Mesendoderm (in vitro differentiated cells): Measurements from ENCODE around the gene RIC1.

Source experiments
- DNase-seq: peaks from one replicate; pipeline ENCODE4 v3.0.0; 2013
- H2AK5ac ChIP-seq: 2 replicates; pipeline ENCODE4 v1.6.1; 2013; ENCODE audit warnings: low read length, inconsistent platforms
- H2BK120ac ChIP-seq: 2 replicates; pipeline ENCODE4 v1.6.1; 2013; ENCODE audit warnings: low read depth, mild to moderate bottlenecking, low read length, moderate library complexity, mixed read lengths
- H2BK15ac ChIP-seq: replicated peaks from 2 replicates; pipeline ENCODE4 v1.6.1; 2013; ENCODE audit warnings: low read depth, mild to moderate bottlenecking, moderate library complexity
- H2BK5ac ChIP-seq: 2 replicates; pipeline ENCODE4 v1.6.1; 2013; ENCODE audit warnings: low read length, inconsistent platforms
- H3K18ac ChIP-seq: 2 replicates; pipeline ENCODE4 v1.6.1; 2013; ENCODE audit warnings: mild to moderate bottlenecking, low read length, mixed read lengths
- H3K23ac ChIP-seq: one replicate; pipeline ENCODE4 v1.6.1; 2013; ENCODE audit warnings: low read length
- H3K27ac ChIP-seq: 2 replicates; pipeline ENCODE4 v1.5.1; 2013; ENCODE audit warnings: low read depth, mild to moderate bottlenecking, inconsistent platforms, low read length, moderate library complexity
- H3K27me3 ChIP-seq: 2 replicates; pipeline ENCODE4 v1.6.1; 2013; ENCODE audit warnings: low read length, control low read depth, mild to moderate bottlenecking, inconsistent platforms; ENCODE audit not compliant: insufficient read depth, poor library complexity
- H3K36me3 ChIP-seq: 2 replicates; pipeline ENCODE4 v1.6.1; 2013; ENCODE audit warnings: low read length, inconsistent platforms; ENCODE audit not compliant: control insufficient read depth, insufficient read depth
- H3K4ac ChIP-seq: one replicate; pipeline ENCODE4 v1.6.1; 2013; ENCODE audit warnings: low read depth, mild to moderate bottlenecking, low read length, moderate library complexity
- H3K4me1 ChIP-seq: 2 replicates; pipeline ENCODE4 v1.6.1; 2013; ENCODE audit warnings: low read depth, low read length, inconsistent platforms; ENCODE audit not compliant: control insufficient read depth
- H3K4me2 ChIP-seq: 2 replicates; pipeline ENCODE4 v1.6.1; 2013; ENCODE audit warnings: low read length
- H3K4me3 ChIP-seq: 2 replicates; pipeline ENCODE4 v1.5.1; 2013; ENCODE audit warnings: mild to moderate bottlenecking, low read length
- H3K56ac ChIP-seq: one replicate; pipeline ENCODE4 v1.6.1; 2013; ENCODE audit warnings: low read length
- H3K79me1 ChIP-seq: 2 replicates; pipeline ENCODE4 v1.6.1; 2013; ENCODE audit warnings: low read length, inconsistent platforms
- H3K79me2 ChIP-seq: 2 replicates; pipeline ENCODE4 v1.6.1; 2013; ENCODE audit warnings: mild to moderate bottlenecking, low read length; ENCODE audit not compliant: control insufficient read depth, insufficient read depth
- H3K9ac ChIP-seq: 2 replicates; pipeline ENCODE4 v1.6.1; 2013; ENCODE audit warnings: low read length, inconsistent platforms
- H4K5ac ChIP-seq: one replicate; pipeline ENCODE4 v1.6.1; 2013; ENCODE audit warnings: low read length
- H4K8ac ChIP-seq: one replicate; pipeline ENCODE4 v1.6.1; 2013; ENCODE audit warnings: low read depth, mild to moderate bottlenecking, control low read depth, low read length, moderate library complexity
- WGBS: extraction: QIAGEN DNeasy Blood & Tissue Kit; methylation state at CpG from one replicate; pipeline ENCODE4 v1.1.7; 2013; ENCODE audit warnings: low lambda C conversion rate, missing lambda C conversion rate; ENCODE audit not compliant: insufficient coverage; ENCODE audit errors: extremely low coverage; 5-methylcytosine and 5-hydroxymethylcytosine counted together

Gene RIC1

GRCh38 chr9:5735072-5735471 is 106.2 kb downstream of the RIC1 start:
- Histone ChIP-seq H3K9ac (no peak overlapping the region), H3K4me1 (no peaks in the 10 kb centered on the region), H3K23ac (no peak overlapping the region), H3K4me2 (no peak overlapping the region), H3K79me1 (no peaks in the 10 kb centered on the region), H3K27ac (no peak overlapping the region), H3K36me3 (no peaks in the 10 kb centered on the region), H2BK5ac (no peak overlapping the region), H3K4ac (no peak overlapping the region), H2BK120ac (no peak overlapping the region), H3K27me3 (no peaks in the 10 kb centered on the region), H2BK15ac (no peak overlapping the region), H3K56ac (no peak overlapping the region), H4K5ac (no peak overlapping the region), H3K79me2 (no peaks in the 10 kb centered on the region), H3K18ac (no peak overlapping the region), H4K8ac (no peak overlapping the region), H2AK5ac (no peak overlapping the region), H3K4me3 (no peak overlapping the region)
- DNase-seq, result no peak
- no CpG with 5 or more reads among the region's 2 CpGs for WGBS

GRCh38 chr9:5736563-5737346 is 107.8 kb downstream of the RIC1 start:
- WGBS, result no CpG with 5 or more reads among the region's 2 CpGs
- DNase-seq, result no peak
- H3K36me3 ChIP-seq, result no peaks in the 10 kb centered on the region

GRCh38 chr9:5743109-5743508 is 114.2 kb downstream of the RIC1 start:
- Histone ChIP-seq H3K4me2 (no peak overlapping the region), H3K36me3 (no peaks in the 10 kb centered on the region), H3K27ac (no peak overlapping the region), H3K27me3 (no peaks in the 10 kb centered on the region), H3K4ac (no peak overlapping the region), H2BK15ac (no peak overlapping the region), H2AK5ac (no peak overlapping the region), H3K18ac (no peak overlapping the region), H3K56ac (no peak overlapping the region), H3K79me1 (no peaks in the 10 kb centered on the region), H2BK120ac (no peak overlapping the region), H4K8ac (no peak overlapping the region), H3K23ac (no peak overlapping the region), H4K5ac (no peak overlapping the region), H3K4me3 (no peak overlapping the region), H3K9ac (no peak overlapping the region), H3K4me1 (no peaks in the 10 kb centered on the region), H2BK5ac (no peak overlapping the region), H3K79me2 (no peaks in the 10 kb centered on the region)
- DNase-seq, result no peak
- no CpG with 5 or more reads among the region's 3 CpGs for WGBS

More at GRCh38 chr9:5736563-5737346, 107.8 kb downstream of the RIC1 start:
- Histone ChIP-seq H2AK5ac (no peak overlapping the region), H3K79me1 (no peaks in the 10 kb centered on the region), H3K4me2 (no peak overlapping the region), H3K27ac (no peak overlapping the region), H4K5ac (no peak overlapping the region), H3K23ac (no peak overlapping the region), H3K4me3 (no peak overlapping the region), H3K27me3 (no peaks in the 10 kb centered on the region), H3K79me2 (no peaks in the 10 kb centered on the region), H3K56ac (no peak overlapping the region), H3K4me1 (no peaks in the 10 kb centered on the region), H2BK5ac (no peak overlapping the region), H3K4ac (no peak overlapping the region), H3K9ac (no peak overlapping the region), H4K8ac (no peak overlapping the region), H2BK120ac (no peak overlapping the region), H2BK15ac (no peak overlapping the region), H3K18ac (no peak overlapping the region)

- H3K23ac ChIP-seq, result no peak overlapping the region
- DNase-seq, result no peak
- H4K5ac ChIP-seq, result no peak overlapping the region
- H3K4me1 ChIP-seq, result no peaks in the 10 kb centered on the region
- WGBS, result no CpG with 5 or more reads among the region's 1 CpG
- H2BK15ac ChIP-seq, result no peak overlapping the region
- H3K56ac ChIP-seq, result no peak overlapping the region
- no peaks in the 10 kb centered on the region for H3K79me2 ChIP-seq
- no peaks in the 10 kb centered on the region for H3K27me3 ChIP-seq
- no peak overlapping the region for H3K4me3 ChIP-seq
- no peak overlapping the region for H4K8ac ChIP-seq
- no peak overlapping the region for H2AK5ac ChIP-seq
- no peak overlapping the region for H3K18ac ChIP-seq
- H3K4ac ChIP-seq, result no peak overlapping the region
- no peaks in the 10 kb centered on the region for H3K79me1 ChIP-seq
- no peak overlapping the region for H3K27ac ChIP-seq
- no peaks in the 10 kb centered on the region for H3K36me3 ChIP-seq
- no peak overlapping the region for H3K4me2 ChIP-seq
- H3K9ac ChIP-seq, result no peak overlapping the region
- no peak overlapping the region for H2BK120ac ChIP-seq
- H2BK5ac ChIP-seq, result no peak overlapping the region
Measured at GRCh38 chr9:5748438-5748837, 119.5 kb downstream of the RIC1 start.

- no peak overlapping the region for H4K5ac ChIP-seq
- no peaks in the 10 kb centered on the region for H3K27me3 ChIP-seq
- no peak for DNase-seq
- H2BK120ac ChIP-seq, result no peak overlapping the region
- H3K79me2 ChIP-seq, result no peaks in the 10 kb centered on the region
- H2BK5ac ChIP-seq, result no peak overlapping the region
- no peaks in the 10 kb centered on the region for H3K79me1 ChIP-seq
- WGBS, result no CpG with 5 or more reads among the region's 4 CpGs
- H3K56ac ChIP-seq, result no peak overlapping the region
- no peak overlapping the region for H2BK15ac ChIP-seq
- no peak overlapping the region for H2AK5ac ChIP-seq
- H3K23ac ChIP-seq, result no peak overlapping the region
- H3K27ac ChIP-seq, result no peak overlapping the region
- no peak overlapping the region for H3K4me2 ChIP-seq
- H3K4me3 ChIP-seq, result no peak overlapping the region
- H4K8ac ChIP-seq, result no peak overlapping the region
- no peak overlapping the region for H3K18ac ChIP-seq
- no peak overlapping the region for H3K9ac ChIP-seq
- no peak overlapping the region for H3K4ac ChIP-seq
- H3K4me1 ChIP-seq, result no peaks in the 10 kb centered on the region
- H3K36me3 ChIP-seq, result no peaks in the 10 kb centered on the region
Measured at GRCh38 chr9:5749306-5749705, 120.4 kb downstream of the RIC1 start.

- H3K56ac ChIP-seq, result no peak overlapping the region
- no peak overlapping the region for H3K4me2 ChIP-seq
- H4K5ac ChIP-seq, result no peak overlapping the region
- H3K9ac ChIP-seq, result no peak overlapping the region
- no peak for DNase-seq
- no peak overlapping the region for H2BK15ac ChIP-seq
- no peaks in the 10 kb centered on the region for H3K36me3 ChIP-seq
- no peak overlapping the region for H2AK5ac ChIP-seq
- H3K4me1 ChIP-seq, result no peaks in the 10 kb centered on the region
- no peak overlapping the region for H3K23ac ChIP-seq
- no peak overlapping the region for H3K4me3 ChIP-seq
- no peak overlapping the region for H3K27ac ChIP-seq
- H2BK120ac ChIP-seq, result no peak overlapping the region
- WGBS, result no CpG with 5 or more reads among the region's 1 CpG
- no peaks in the 10 kb centered on the region for H3K79me2 ChIP-seq
- no peak overlapping the region for H3K4ac ChIP-seq
- no peaks in the 10 kb centered on the region for H3K79me1 ChIP-seq
- H2BK5ac ChIP-seq, result no peak overlapping the region
- no peaks in the 10 kb centered on the region for H3K27me3 ChIP-seq
- H3K18ac ChIP-seq, result no peak overlapping the region
- no peak overlapping the region for H4K8ac ChIP-seq
Measured at GRCh38 chr9:5750569-5750968, 121.7 kb downstream of the RIC1 start.
